NOMO-1 treated with dmso at 0.1 percent for 144 hours (cell line): ENCODE results near the gene CHRNA3.

Source experiments
- DNase-seq: peaks from one replicate; lab custom pipeline; 2025; ENCODE audit not compliant: unreplicated experiment; lab: John Stamatoyannopoulos, UW

The CHRNA3 gene

GRCh38 chr15:78637776-78638435, 17.1 kb upstream of the CHRNA3 start:
- DNase-seq: no peak

GRCh38 chr15:78636378-78636859, 15.6 kb upstream of the CHRNA3 start:
- no peak for DNase-seq

- no peak for DNase-seq
Observed at GRCh38 chr15:78635346-78635745, 14.6 kb upstream of the CHRNA3 start.

GRCh38 chr15:78634210-78635145, 13.7 kb upstream of the CHRNA3 start:
- DNase-seq: no peak

- DNase-seq: no peak
Observed at GRCh38 chr15:78633348-78633747, 12.6 kb upstream of the CHRNA3 start.

GRCh38 chr15:78630886-78631633, 10.3 kb upstream of the CHRNA3 start:
- no peak for DNase-seq

GRCh38 chr15:78629716-78630065, 8.9 kb upstream of the CHRNA3 start:
- DNase-seq: no peak

- DNase-seq: no peak
Observed at GRCh38 chr15:78629031-78629715, 8.4 kb upstream of the CHRNA3 start.

GRCh38 chr15:78628227-78628626, 7.4 kb upstream of the CHRNA3 start:
- DNase-seq: no peak

- DNase-seq: no peak
Observed at GRCh38 chr15:78627348-78627747, 6.6 kb upstream of the CHRNA3 start.

GRCh38 chr15:78626381-78626995, 5.7 kb upstream of the CHRNA3 start:
- no peak for DNase-seq

- no peak for DNase-seq
Observed at GRCh38 chr15:78625606-78626280, 4.9 kb upstream of the CHRNA3 start.

GRCh38 chr15:78624651-78625590, 4.1 kb upstream of the CHRNA3 start:
- no peak for DNase-seq

- no peak for DNase-seq
Observed at GRCh38 chr15:78623786-78624497, 3.1 kb upstream of the CHRNA3 start.

GRCh38 chr15:78621810-78622402, 1.1 kb upstream of the CHRNA3 start:
- DNase-seq: no peak

GRCh38 chr15:78620021-78620526, 722 bp downstream of the CHRNA3 start:
- DNase-seq: no peak
